ENCODE data around the gene SLC44A4. TPM values are rescaled to one million over a fixed set of nuclear protein-coding genes. Genes with fewer than 3 reads are reported as not detected.
A peak's percentile ranks its signal among the peaks of the same experiment; 100 is the strongest.
"Not testable (repeated sequence)": the region's sequence is repeated elsewhere in the genome, so short reads cannot be mapped to it uniquely, and the experiment has no call there.

The SLC44A4 gene
- total RNA-seq, 1 experiment from 2014 or later = not detected

DNA sequence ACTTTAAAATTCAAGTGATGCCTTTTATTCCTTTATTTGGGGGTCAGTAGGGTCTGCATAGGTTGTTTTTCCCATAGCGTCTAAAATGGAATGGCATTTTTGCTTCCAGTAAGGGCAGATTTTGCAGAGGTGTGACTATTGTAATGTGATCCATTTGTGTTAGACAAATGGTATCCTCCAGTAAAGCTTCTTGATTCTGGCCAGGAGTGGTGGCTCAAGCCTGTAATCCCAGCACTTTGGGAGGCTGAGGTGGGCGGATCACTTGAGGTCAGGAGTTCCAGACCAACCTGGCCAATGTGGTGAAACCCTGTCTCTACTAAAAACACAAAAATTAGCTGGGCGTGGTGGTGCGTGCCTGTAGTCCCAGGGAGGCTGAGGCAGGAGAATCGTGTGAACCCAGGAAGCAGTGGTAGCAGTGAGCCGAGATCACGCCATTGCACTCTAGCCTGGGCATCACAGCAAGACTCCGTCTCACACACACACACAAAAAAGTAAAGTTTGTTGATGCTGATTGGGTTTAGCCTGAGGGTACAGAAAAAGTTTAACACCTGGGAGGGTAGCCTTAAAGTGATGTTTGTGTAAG is 60.8 kb downstream of the SLC44A4 start:
- Histone ChIP-seq H3K4me3 (peak overlapping the region; percentile 6; the same call in 1 of the 2 replicates), H3K36me3 (peaks cover 13% of the 10 kb centered on the region)
- not testable (repeated sequence) for DNase-seq (ENCODE audit: low read depth in 1 of 2, low spot score in 2 of 2)

GRCh38 chr6:31817133-31817928 is 61.5 kb downstream of the SLC44A4 start:
- Histone ChIP-seq H3K4me1 (replicated peaks) (peaks cover 42% of the 10 kb centered on the region), H3K4me3 (peak overlapping the region; percentile 6; the same call in 1 of the 2 replicates), H3K36me3 (peaks cover 13% of the 10 kb centered on the region)
- not testable (repeated sequence) for H3K27me3 ChIP-seq (replicated peaks); H3K9me3 ChIP-seq (replicated peaks); DNase-seq (ENCODE audit: low read depth in 1 of 2, low spot score in 2 of 2); H3K27ac ChIP-seq

More for the DNA sequence above, 60.8 kb downstream of the SLC44A4 start:
- peaks cover 49% of the 10 kb centered on the region for H3K4me1 ChIP-seq (replicated peaks)
- H3K27me3 ChIP-seq (replicated peaks); H3K27ac ChIP-seq; H3K9me3 ChIP-seq (replicated peaks): not testable (repeated sequence)

DNA sequence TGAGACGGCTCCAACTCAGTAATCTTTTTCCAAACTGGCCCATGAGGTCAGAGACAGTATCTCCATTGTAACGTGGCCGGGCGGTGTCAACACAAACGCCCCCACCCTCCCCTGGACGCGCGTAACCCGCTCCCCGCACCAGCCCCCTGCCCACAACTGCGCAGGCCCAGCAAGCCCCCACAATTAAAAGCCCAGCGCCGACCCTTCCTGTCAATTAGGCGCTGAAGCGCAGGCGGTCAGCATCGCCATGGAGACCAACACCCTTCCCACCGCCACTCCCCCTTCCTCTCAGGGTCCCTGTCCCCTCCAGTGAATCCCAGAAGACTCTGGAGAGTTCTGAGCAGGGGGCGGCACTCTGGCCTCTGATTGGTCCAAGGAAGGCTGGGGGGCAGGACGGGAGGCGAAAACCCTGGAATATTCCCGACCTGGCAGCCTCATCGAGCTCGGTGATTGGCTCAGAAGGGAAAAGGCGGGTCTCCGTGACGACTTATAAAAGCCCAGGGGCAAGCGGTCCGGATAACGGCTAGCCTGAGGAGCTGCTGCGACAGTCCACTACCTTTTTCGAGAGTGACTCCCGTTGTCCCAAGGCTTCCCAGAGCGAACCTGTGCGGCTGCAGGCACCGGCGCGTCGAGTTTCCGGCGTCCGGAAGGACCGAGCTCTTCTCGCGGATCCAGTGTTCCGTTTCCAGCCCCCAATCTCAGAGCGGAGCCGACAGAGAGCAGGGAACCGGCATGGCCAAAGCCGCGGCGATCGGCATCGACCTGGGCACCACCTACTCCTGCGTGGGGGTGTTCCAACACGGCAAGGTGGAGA is 63.6 kb downstream of the SLC44A4 start, which contains the start of the genes HSPA1A and HSPA1L:
Gene HSPA1A, plus strand, starts transcription at position 519 of the 814 bp plus-strand sequence. Its CDS starts 214 bp downstream, at position 733.
Gene HSPA1L, minus strand, starts transcription at position 259 of the 814 bp plus-strand sequence. CDS start 3,311 bp downstream, outside the sequence.
- DNase-seq (ENCODE audit: low read depth in 1 of 2, low spot score in 2 of 2) = peak; percentile 90 to 96
- peak within 1 kb of the TSS; percentile 45 for H3K4me3 ChIP-seq

DNA sequence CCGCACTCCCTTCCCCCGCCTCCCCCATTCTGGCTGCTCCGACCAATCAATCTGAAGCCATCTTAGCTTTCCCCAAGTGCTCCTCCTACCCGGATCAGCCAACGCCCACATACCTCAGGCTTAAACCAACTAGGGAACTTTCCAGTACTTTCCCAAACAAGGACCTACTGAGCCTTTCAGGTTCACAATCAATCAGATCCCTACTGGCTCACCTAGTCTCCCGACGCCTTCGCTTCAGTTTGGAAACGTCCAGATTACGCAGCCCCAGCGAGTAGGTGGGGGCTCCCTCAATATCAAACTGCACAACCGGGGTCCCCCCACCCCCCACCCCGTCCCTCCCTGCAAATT is 64.1 kb downstream of the SLC44A4 start:
- no peaks in the 10 kb centered on the region for H3K9me3 ChIP-seq (replicated peaks)
- DNase-seq (ENCODE audit: low read depth in 1 of 2, low spot score in 2 of 2) = peak; percentile 81 to 96
- H3K27me3 ChIP-seq (replicated peaks) = no peaks in the 10 kb centered on the region
- H3K4me1 ChIP-seq (replicated peaks) = peaks cover 31% of the 10 kb centered on the region
- peaks cover 9% of the 10 kb centered on the region for H3K36me3 ChIP-seq
- H3K27ac ChIP-seq = peak overlapping the region; percentile 89
- H3K4me3 ChIP-seq = peak overlapping the region; percentile 45

More for the DNA sequence above, 63.6 kb downstream of the SLC44A4 start, which contains the start of the genes HSPA1A and HSPA1L:
- H3K27me3 ChIP-seq (replicated peaks) = no peaks in the 10 kb centered on the region
- peaks cover 31% of the 10 kb centered on the region for H3K4me1 ChIP-seq (replicated peaks)
- no peaks in the 10 kb centered on the region for H3K9me3 ChIP-seq (replicated peaks)
- H3K27ac ChIP-seq = peak within 1 kb of the TSS; percentile 89
- H3K36me3 ChIP-seq = peaks cover 13% of the 10 kb centered on the region

GRCh38 chr6:31813465-31813849 is 65.3 kb downstream of the SLC44A4 start:
- H3K9me3 ChIP-seq (replicated peaks) = no peaks in the 10 kb centered on the region
- no peak overlapping the region for H3K4me3 ChIP-seq
- H3K36me3 ChIP-seq = peaks cover under 1% of the 10 kb centered on the region
- no peaks in the 10 kb centered on the region for H3K27me3 ChIP-seq (replicated peaks)
- no peak for DNase-seq (ENCODE audit: low read depth in 1 of 2, low spot score in 2 of 2)
- no peak overlapping the region for H3K27ac ChIP-seq
- peaks cover 23% of the 10 kb centered on the region for H3K4me1 ChIP-seq (replicated peaks)

Other genes starting within 250 kb of the SLC44A4 start
- 187 and 208 TPM in 2 replicates for gene BAG6, start 226.3 kb downstream of the SLC44A4 start, total RNA-seq (2014; rRNA removed; shearing (Covaris generic))
- 0.75 and 1.1 TPM in 2 replicates for gene APOM, start 223.1 kb downstream of the SLC44A4 start, total RNA-seq (2014; rRNA removed; shearing (Covaris generic))
- gene C6orf47, start 218.2 kb downstream of the SLC44A4 start, total RNA-seq (2014; rRNA removed; shearing (Covaris generic)) = 21.1 and 23.7 TPM in 2 replicates
- 8.0 and 13.5 TPM in 2 replicates for gene GPANK1, start 214.0 kb downstream of the SLC44A4 start, total RNA-seq (2014; rRNA removed; shearing (Covaris generic))
- 270 and 293 TPM in 2 replicates for gene CSNK2B, start 212.9 kb downstream of the SLC44A4 start, total RNA-seq (2014; rRNA removed; shearing (Covaris generic))
- gene LY6G5B, start 209.0 kb downstream of the SLC44A4 start, total RNA-seq (2014; rRNA removed; shearing (Covaris generic)) = 0.19 and 1.6 TPM in 2 replicates
- gene LY6G5C, start 197.9 kb downstream of the SLC44A4 start, total RNA-seq (2014; rRNA removed; shearing (Covaris generic)) = 1.6 TPM in 1 of 2 replicates, not detected in the other
- 37.6 and 47.5 TPM in 2 replicates for gene ABHD16A, start 175.7 kb downstream of the SLC44A4 start, total RNA-seq (2014; rRNA removed; shearing (Covaris generic))
- not detected in 2 replicates for gene LY6G6F, start 172.1 kb downstream of the SLC44A4 start, total RNA-seq (2014; rRNA removed; shearing (Covaris generic))
- gene LY6G6D, start 163.6 kb downstream of the SLC44A4 start, total RNA-seq (2014; rRNA removed; shearing (Covaris generic)) = not detected in 2 replicates
- gene LY6G6C, start 157.3 kb downstream of the SLC44A4 start, total RNA-seq (2014; rRNA removed; shearing (Covaris generic)) = not detected in 2 replicates
- not detected in 2 replicates for gene MPIG6B, start 155.6 kb downstream of the SLC44A4 start, total RNA-seq (2014; rRNA removed; shearing (Covaris generic))
- gene DDAH2, start 149.7 kb downstream of the SLC44A4 start, total RNA-seq (2014; rRNA removed; shearing (Covaris generic)) = 80.0 and 128 TPM in 2 replicates
- 1,071 and 1,205 TPM in 2 replicates for gene CLIC1, start 142.5 kb downstream of the SLC44A4 start, total RNA-seq (2014; rRNA removed; shearing (Covaris generic))
- gene MSH5, start 139.0 kb downstream of the SLC44A4 start, total RNA-seq (2014; rRNA removed; shearing (Covaris generic)) = 3.9 and 16.7 TPM in 2 replicates
- gene SAPCD1, start 116.3 kb downstream of the SLC44A4 start, total RNA-seq (2014; rRNA removed; shearing (Covaris generic)) = 1.4 TPM in 1 of 2 replicates, not detected in the other
- not detected in 2 replicates for gene VWA7, start 101.7 kb downstream of the SLC44A4 start, total RNA-seq (2014; rRNA removed; shearing (Covaris generic))
- gene VARS1, start 83.2 kb downstream of the SLC44A4 start, total RNA-seq (2014; rRNA removed; shearing (Covaris generic)) = 23.1 and 39.5 TPM in 2 replicates
- 72.6 and 89.4 TPM in 2 replicates for gene LSM2, start 72.0 kb downstream of the SLC44A4 start, total RNA-seq (2014; rRNA removed; shearing (Covaris generic))
- gene HSPA1L, start 63.7 kb downstream of the SLC44A4 start, total RNA-seq (2014; rRNA removed; shearing (Covaris generic)) = 0.78 and 0.87 TPM in 2 replicates
- 211 and 214 TPM in 2 replicates for gene HSPA1A, start 63.5 kb downstream of the SLC44A4 start, total RNA-seq (2014; rRNA removed; shearing (Covaris generic))
- gene HSPA1B, start 51.3 kb downstream of the SLC44A4 start, total RNA-seq (2014; rRNA removed; shearing (Covaris generic)) = 218 and 257 TPM in 2 replicates
- 38.1 and 38.6 TPM in 2 replicates for gene NEU1, start 16.2 kb downstream of the SLC44A4 start, total RNA-seq (2014; rRNA removed; shearing (Covaris generic))
- gene EHMT2, start 18.7 kb upstream of the SLC44A4 start, total RNA-seq (2014; rRNA removed; shearing (Covaris generic)) = 33.8 and 40.4 TPM in 2 replicates
- gene ZBTB12, start 23.1 kb upstream of the SLC44A4 start, total RNA-seq (2014; rRNA removed; shearing (Covaris generic)) = 0.53 and 2.0 TPM in 2 replicates
- 0.47 and 0.53 TPM in 2 replicates for gene C2, start 48.7 kb upstream of the SLC44A4 start, total RNA-seq (2014; rRNA removed; shearing (Covaris generic))
- 0.50 and 0.58 TPM in 2 replicates for gene CFB, start 67.1 kb upstream of the SLC44A4 start, total RNA-seq (2014; rRNA removed; shearing (Covaris generic))
- gene NELFE, start 80.0 kb upstream of the SLC44A4 start, total RNA-seq (2014; rRNA removed; shearing (Covaris generic)) = 69.4 and 134 TPM in 2 replicates
- gene SKIC2, start 80.2 kb upstream of the SLC44A4 start, total RNA-seq (2014; rRNA removed; shearing (Covaris generic)) = 34.5 and 35.5 TPM in 2 replicates
- 13.1 and 17.4 TPM in 2 replicates for gene DXO, start 93.1 kb upstream of the SLC44A4 start, total RNA-seq (2014; rRNA removed; shearing (Covaris generic))
- 0.47 and 1.4 TPM in 2 replicates for gene C4A, start 103.1 kb upstream of the SLC44A4 start, total RNA-seq (2014; rRNA removed; shearing (Covaris generic))
- gene C4B, start 135.8 kb upstream of the SLC44A4 start, total RNA-seq (2014; rRNA removed; shearing (Covaris generic)) = 0.28 and 1.5 TPM in 2 replicates
- gene CYP21A2, start 159.4 kb upstream of the SLC44A4 start, total RNA-seq (2014; rRNA removed; shearing (Covaris generic)) = not detected in 2 replicates
- 0.66 TPM in 1 of 2 replicates, not detected in the other for gene TNXB, start 230.3 kb upstream of the SLC44A4 start, total RNA-seq (2014; rRNA removed; shearing (Covaris generic))
- 22.8 and 44.0 TPM in 2 replicates for gene ATF6B, start 249.2 kb upstream of the SLC44A4 start, total RNA-seq (2014; rRNA removed; shearing (Covaris generic))

Data from SJSA1 (cell line).